Omental fat pad (tissue), 4 donors: Measurements from ENCODE around the gene ZNF80. TPM values are rescaled to one million over a fixed set of nuclear protein-coding genes. Genes with fewer than 3 reads are reported as not detected.

Source experiments
- ATAC-seq: fragments of 150-250 bp; one replicate; pipeline ENCODE4 v1.9.1; 2016; ENCODE audit warnings: mild to moderate bottlenecking, moderate library complexity; ENCODE audit not compliant: low FRiP score
- DNase-seq: peaks from one replicate; pipeline ENCODE4 v3.0.0-alpha.2; 2019; ENCODE audit warnings: low spot score
- total RNA-seq, 4 donors: library from RNA; depleted of rRNA; stranded (reverse); fragments of >200 nt; gene quantifications; one replicate each; pipeline ENCODE4 v1.1.0, GENCODE V29; 2016
- TF ChIP-seq, protein P1 (sequence below), 3 donors: fragments of 450-650 bp; IDR thresholded peaks; one replicate each; pipeline ENCODE4 v1.5.1; 2016 to 2017; ENCODE audit warnings: antibody characterized with exemption in 3 of 3, mild to moderate bottlenecking in 3 of 3, moderate library complexity in 2 of 3

Gene ZNF80
- total RNA-seq, 4 donors from 2014 or later = 0.19 to 0.24 TPM; not detected in 2

DNA sequence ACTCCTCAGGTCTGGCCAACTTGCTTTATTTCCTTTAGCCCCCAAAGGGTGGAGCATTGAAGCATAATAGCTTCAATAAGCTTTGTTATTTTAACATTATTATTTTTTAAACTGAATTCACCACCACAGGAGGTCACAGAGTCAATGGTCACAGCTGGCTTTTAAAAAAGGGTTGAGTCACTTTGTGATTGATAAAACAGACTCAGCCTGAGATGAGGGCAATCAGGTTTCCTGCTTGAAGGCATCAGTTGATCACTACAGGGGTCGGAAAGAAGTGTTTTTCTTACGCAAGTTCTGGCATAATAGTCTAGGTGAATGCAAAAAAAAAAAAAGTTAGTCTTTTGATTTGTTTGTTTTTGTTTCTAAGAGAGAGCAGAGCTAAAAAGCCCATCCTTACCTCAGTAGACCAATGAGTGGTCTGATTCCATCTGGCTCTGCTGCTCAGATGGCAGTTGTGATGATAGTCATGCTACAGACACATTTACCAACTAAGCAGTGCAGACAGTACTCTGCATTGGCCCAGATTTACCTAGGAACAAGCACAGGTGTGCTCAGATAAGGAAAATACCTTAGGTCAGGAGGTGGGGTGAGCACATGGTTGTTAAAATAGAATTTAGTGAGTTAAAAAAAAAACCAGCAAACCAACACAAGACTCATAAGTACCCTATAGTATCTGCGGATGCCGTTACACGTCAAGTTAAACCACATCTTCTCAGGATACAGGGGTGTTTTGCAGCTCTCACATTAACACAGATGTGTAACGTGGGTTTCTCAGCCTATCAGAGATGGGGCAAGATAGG is 22.6 kb downstream of the ZNF80 start:
- no peak for DNase-seq
- ATAC-seq = no peak
- TF ChIP-seq, protein P1, sequence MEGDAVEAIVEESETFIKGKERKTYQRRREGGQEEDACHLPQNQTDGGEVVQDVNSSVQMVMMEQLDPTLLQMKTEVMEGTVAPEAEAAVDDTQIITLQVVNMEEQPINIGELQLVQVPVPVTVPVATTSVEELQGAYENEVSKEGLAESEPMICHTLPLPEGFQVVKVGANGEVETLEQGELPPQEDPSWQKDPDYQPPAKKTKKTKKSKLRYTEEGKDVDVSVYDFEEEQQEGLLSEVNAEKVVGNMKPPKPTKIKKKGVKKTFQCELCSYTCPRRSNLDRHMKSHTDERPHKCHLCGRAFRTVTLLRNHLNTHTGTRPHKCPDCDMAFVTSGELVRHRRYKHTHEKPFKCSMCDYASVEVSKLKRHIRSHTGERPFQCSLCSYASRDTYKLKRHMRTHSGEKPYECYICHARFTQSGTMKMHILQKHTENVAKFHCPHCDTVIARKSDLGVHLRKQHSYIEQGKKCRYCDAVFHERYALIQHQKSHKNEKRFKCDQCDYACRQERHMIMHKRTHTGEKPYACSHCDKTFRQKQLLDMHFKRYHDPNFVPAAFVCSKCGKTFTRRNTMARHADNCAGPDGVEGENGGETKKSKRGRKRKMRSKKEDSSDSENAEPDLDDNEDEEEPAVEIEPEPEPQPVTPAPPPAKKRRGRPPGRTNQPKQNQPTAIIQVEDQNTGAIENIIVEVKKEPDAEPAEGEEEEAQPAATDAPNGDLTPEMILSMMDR (IDR thresholded peaks at IDR 0.05) = no peak

DNA sequence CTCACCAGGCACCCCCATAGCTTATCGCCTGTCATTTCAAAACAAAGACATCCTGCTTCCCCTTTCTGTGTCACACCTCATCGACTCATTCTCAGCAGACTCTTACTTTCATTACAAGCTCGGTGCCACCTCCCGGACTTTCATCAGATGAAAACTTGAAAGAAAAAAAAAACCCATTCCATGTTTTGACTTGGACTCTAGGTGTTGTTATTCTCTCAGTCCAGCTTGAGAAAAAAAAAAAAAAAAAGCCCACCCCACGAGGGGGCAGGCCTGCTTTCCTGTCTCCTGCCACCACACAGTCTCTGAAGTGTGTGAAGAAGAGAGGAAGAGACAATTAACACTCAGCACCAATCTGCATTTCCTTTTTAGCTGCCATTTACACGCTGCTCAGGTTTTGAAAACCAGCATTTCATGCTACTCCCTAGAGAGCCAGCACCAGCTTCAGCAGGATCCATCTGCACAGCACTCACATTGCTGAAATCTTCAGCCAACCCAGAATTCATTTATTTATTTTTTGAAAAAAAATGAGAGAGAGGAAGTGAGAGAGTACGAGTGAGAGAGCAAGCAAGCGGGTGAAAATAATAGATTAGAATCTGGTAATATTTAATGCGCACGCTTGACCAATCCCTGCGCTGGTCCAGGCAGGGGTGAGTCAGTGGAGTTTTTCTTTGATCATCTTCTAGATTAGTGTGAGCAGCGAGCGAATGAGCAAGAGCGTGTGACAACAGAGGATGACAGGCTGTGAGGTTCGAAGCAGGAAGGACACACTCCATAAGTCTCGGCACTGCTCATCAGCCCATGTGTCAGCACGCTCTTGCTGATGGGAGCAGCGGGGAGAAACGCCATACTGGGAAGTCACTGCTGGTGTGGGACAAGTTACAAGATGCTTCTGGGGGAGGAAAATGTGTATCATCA is 23.5 kb downstream of the ZNF80 start:
- DNase-seq (no peak), ATAC-seq (peak; percentile 54)
- TF ChIP-seq, protein P1 (IDR thresholded peaks at IDR 0.05) = no peak

DNA sequence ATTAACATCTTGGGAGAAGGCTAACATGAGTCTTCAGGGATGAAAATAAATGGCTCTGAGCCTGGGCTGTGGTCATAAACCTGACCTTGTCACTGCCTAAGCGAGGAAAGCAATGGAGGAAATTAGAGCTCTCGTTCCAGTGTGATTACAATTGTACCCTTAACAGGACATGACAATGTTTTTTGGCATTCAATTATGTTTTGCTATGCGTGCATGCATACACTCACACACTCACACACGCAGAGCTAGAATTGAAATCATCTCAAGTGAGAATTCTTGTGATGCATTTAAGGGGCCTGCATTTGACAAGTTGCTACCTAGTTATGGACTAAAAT is 24.1 kb downstream of the ZNF80 start:
- TF ChIP-seq, protein P1 (IDR thresholded peaks at IDR 0.05) = no peak
- DNase-seq (no peak), ATAC-seq (no peak)

DNA sequence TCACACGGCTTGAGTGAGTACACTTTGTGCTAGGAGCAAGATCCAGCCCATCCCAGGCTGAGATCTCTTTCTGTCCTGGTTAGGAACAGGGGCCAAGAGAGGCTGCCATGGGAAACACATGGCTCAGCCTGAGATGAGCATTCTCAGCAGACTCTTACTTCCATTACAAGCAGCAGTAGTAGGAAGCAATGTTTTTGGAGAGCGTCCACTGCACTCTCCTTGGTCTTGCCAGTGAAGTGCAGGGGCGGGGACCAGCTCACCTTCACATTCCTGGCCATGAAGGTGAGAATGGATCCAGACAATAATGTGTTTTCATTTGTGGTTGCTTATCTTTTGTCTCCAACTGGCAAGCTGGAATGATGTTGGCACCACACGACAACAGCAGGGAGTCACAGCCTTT is 24.7 kb downstream of the ZNF80 start:
- DNase-seq (no peak), ATAC-seq (no peak)
- TF ChIP-seq, protein P1 (IDR thresholded peaks at IDR 0.05) = no peak

DNA sequence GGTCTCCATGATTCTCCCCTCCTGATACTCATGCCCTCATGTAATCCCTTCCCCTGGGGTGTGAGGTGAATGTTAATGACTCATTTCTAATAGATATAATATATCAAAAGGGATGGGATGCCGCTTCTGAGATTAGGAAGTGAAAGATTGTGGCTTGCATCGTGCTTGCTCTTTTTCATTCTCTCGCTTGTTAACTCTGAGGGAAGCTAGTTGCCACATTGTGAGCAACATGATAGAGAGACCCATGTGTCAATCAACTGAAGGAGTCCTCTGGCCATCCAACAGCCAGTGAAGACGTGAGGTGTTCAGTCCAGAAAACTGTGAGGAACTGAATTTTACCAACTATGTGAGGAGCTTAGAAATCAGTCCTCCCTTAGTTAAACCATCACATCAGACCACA is 29.6 kb downstream of the ZNF80 start:
- TF ChIP-seq, protein P1 (IDR thresholded peaks at IDR 0.05) = no peak
- ATAC-seq (no peak), DNase-seq (no peak)

DNA sequence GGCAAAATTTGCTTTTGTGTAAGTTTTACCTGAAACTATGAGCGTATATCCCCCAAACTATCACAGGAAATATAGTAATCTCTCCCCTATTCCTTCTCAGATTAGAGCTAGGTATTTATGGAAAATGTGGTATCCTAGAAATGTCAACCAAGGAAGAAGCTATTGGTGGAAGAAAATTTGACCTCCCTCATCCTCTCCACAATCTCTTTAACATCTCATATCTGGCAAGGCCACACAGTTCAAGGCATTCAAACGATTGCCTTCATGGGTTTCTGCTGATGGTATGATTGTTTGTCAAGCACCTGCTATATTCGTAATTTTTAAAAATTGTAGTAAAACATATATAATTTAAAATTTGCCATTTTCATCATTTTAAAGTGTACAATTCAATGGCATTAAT is 31.0 kb downstream of the ZNF80 start:
- no peak for ATAC-seq
- TF ChIP-seq, protein P1 (IDR thresholded peaks at IDR 0.05) = no peak
- DNase-seq = no peak
